ENCODE measurements around the gene MYB.
A peak's percentile ranks its signal among the peaks of the same experiment; 100 is the strongest.

Gene MYB

GRCh38 chr6:135170849-135171248 is 10.3 kb upstream of the MYB start:
- Mint-ChIP-seq H3K4me3 (no peak overlapping the region), H3K27ac (no peak overlapping the region), H3K36me3 (no peaks in the 10 kb centered on the region), H3K27me3 (no peaks in the 10 kb centered on the region), H3K9me3 (no peaks in the 10 kb centered on the region), H3K4me1 (peaks cover 15% of the 10 kb centered on the region)
- DNase-seq = no peak
- CTCF ChIA-PET = interaction anchor here (0.9 to 1.1 kb wide), 2 partner anchors 13 to 253 kb away, joined by 3 read pairs; no protein-coding TSS in a partner anchor

- DNase-seq = no peak
- Mint-ChIP-seq H3K4me1 (peaks cover 23% of the 10 kb centered on the region), H3K27me3 (peaks cover 4% of the 10 kb centered on the region), H3K4me3 (no peak overlapping the region), H3K9me3 (no peaks in the 10 kb centered on the region), H3K36me3 (no peaks in the 10 kb centered on the region), H3K27ac (no peak overlapping the region)
- CTCF ChIA-PET = interaction anchor here (1.0 to 1.6 kb wide), 2 partner anchors 10 to 44 kb away, joined by 3 to 4 read pairs; no protein-coding TSS in a partner anchor
Measured at GRCh38 chr6:135173242-135173988, 7.7 kb upstream of the MYB start.

- Mint-ChIP-seq H3K36me3 (no peaks in the 10 kb centered on the region), H3K27me3 (peaks cover 4% of the 10 kb centered on the region), H3K4me3 (no peak overlapping the region), H3K9me3 (no peaks in the 10 kb centered on the region), H3K27ac (no peak overlapping the region), H3K4me1 (peaks cover 23% of the 10 kb centered on the region)
- CTCF ChIA-PET = no interaction called here
- DNase-seq = no peak
Measured at GRCh38 chr6:135173989-135174484, 7.1 kb upstream of the MYB start.

- CTCF ChIA-PET = interaction anchor here (1.5 to 2.0 kb wide), 2 partner anchors 11 to 35 kb away, joined by 3 to 6 read pairs; no protein-coding TSS in a partner anchor
- Mint-ChIP-seq H3K27ac (no peak overlapping the region), H3K36me3 (no peaks in the 10 kb centered on the region), H3K27me3 (peaks cover 4% of the 10 kb centered on the region), H3K9me3 (no peaks in the 10 kb centered on the region), H3K4me1 (peaks cover 17% of the 10 kb centered on the region), H3K4me3 (no peak overlapping the region)
- no peak for DNase-seq
Measured at GRCh38 chr6:135176058-135176457, 5.0 kb upstream of the MYB start.

- Mint-ChIP-seq H3K36me3 (no peaks in the 10 kb centered on the region), H3K9me3 (no peaks in the 10 kb centered on the region), H3K4me3 (no peak overlapping the region), H3K27ac (no peak overlapping the region), H3K4me1 (peaks cover 16% of the 10 kb centered on the region), H3K27me3 (peaks cover 4% of the 10 kb centered on the region)
- no peak for DNase-seq
- CTCF ChIA-PET = interaction anchor here (0.7 to 2.0 kb wide), 4 partner anchors 8 to 35 kb away, joined by 3 to 6 read pairs (median 3); no protein-coding TSS in a partner anchor
Measured at GRCh38 chr6:135176464-135176863, 4.6 kb upstream of the MYB start.

GRCh38 chr6:135179372-135179771 is 1.7 kb upstream of the MYB start:
- Mint-ChIP-seq H3K27ac (no peak overlapping the region), H3K4me3 (no peak overlapping the region), H3K27me3 (peaks cover 4% of the 10 kb centered on the region), H3K4me1 (peaks cover 31% of the 10 kb centered on the region), H3K36me3 (no peaks in the 10 kb centered on the region), H3K9me3 (no peaks in the 10 kb centered on the region)
- CTCF ChIA-PET = interaction anchor here (2.4 kb wide), 1 partner anchor 17 kb away, joined by 13 read pairs; no protein-coding TSS in a partner anchor
- DNase-seq = no peak

- Mint-ChIP-seq H3K27ac (peak overlapping the region; percentile 17), H3K4me3 (peak overlapping the region; percentile 80), H3K4me1 (peaks cover 31% of the 10 kb centered on the region), H3K27me3 (peaks cover 4% of the 10 kb centered on the region), H3K36me3 (no peaks in the 10 kb centered on the region), H3K9me3 (no peaks in the 10 kb centered on the region)
- CTCF ChIA-PET = interaction anchor here (1.2 to 2.4 kb wide), 3 partner anchors 17 to 38 kb away, joined by 3 to 13 read pairs (median 7); no protein-coding TSS in a partner anchor
- no peak for DNase-seq
Measured at GRCh38 chr6:135179920-135180541, 1.1 kb upstream of the MYB start.

- Mint-ChIP-seq H3K27me3 (peaks cover 4% of the 10 kb centered on the region), H3K27ac (peak overlapping the region; percentile 84), H3K36me3 (peaks cover 4% of the 10 kb centered on the region), H3K4me1 (peaks cover 34% of the 10 kb centered on the region), H3K9me3 (no peaks in the 10 kb centered on the region), H3K4me3 (peak overlapping the region; percentile 89)
- CTCF ChIA-PET = interaction anchor here (0.6 to 4.4 kb wide), 8 partner anchors 16 to 180 kb away, joined by 3 to 29 read pairs (median 5); no protein-coding TSS in a partner anchor
- peak; percentile 36 for DNase-seq
Measured at GRCh38 chr6:135181333-135182070, 394 bp downstream of the MYB start.

GRCh38 chr6:135182071-135183001 is 1.2 kb downstream of the MYB start:
- H3K4me1 Mint-ChIP-seq = peaks cover 30% of the 10 kb centered on the region
- H3K27me3 Mint-ChIP-seq = peaks cover 4% of the 10 kb centered on the region
- CTCF ChIA-PET = interaction anchor here (0.6 to 5.4 kb wide), 11 partner anchors 17 to 181 kb away, joined by 3 to 73 read pairs (median 6); no protein-coding TSS in a partner anchor
- peak overlapping the region; percentile 89 for H3K4me3 Mint-ChIP-seq
- peak overlapping the region; percentile 84 for H3K27ac Mint-ChIP-seq
- peaks cover 4% of the 10 kb centered on the region for H3K36me3 Mint-ChIP-seq
- DNase-seq = peak; percentile 59
- H3K9me3 Mint-ChIP-seq = no peaks in the 10 kb centered on the region

GRCh38 chr6:135183002-135183531 is 2.0 kb downstream of the MYB start:
- DNase-seq = peak; percentile 81
- Mint-ChIP-seq H3K9me3 (no peaks in the 10 kb centered on the region), H3K27me3 (no peaks in the 10 kb centered on the region), H3K4me3 (peak overlapping the region; percentile 89), H3K4me1 (peaks cover 30% of the 10 kb centered on the region), H3K27ac (peak overlapping the region; percentile 87), H3K36me3 (peaks cover 4% of the 10 kb centered on the region)
- CTCF ChIA-PET = interaction anchor here (0.6 to 5.4 kb wide), 31 partner anchors 12 to 257 kb away, joined by 3 to 73 read pairs (median 4); no protein-coding TSS in a partner anchor

GRCh38 chr6:135183532-135184440 is 2.7 kb downstream of the MYB start:
- H3K4me1 Mint-ChIP-seq = peaks cover 32% of the 10 kb centered on the region
- peak overlapping the region; percentile 89 for H3K4me3 Mint-ChIP-seq
- CTCF ChIA-PET = interaction anchor here (0.6 to 5.4 kb wide), 38 partner anchors 12 to 257 kb away, joined by 3 to 73 read pairs (median 3); no protein-coding TSS in a partner anchor
- peak overlapping the region; percentile 87 for H3K27ac Mint-ChIP-seq
- no peaks in the 10 kb centered on the region for H3K27me3 Mint-ChIP-seq
- DNase-seq = peak; percentile 87
- H3K9me3 Mint-ChIP-seq = no peaks in the 10 kb centered on the region
- peaks cover 6% of the 10 kb centered on the region for H3K36me3 Mint-ChIP-seq

GRCh38 chr6:135185483-135185882 is 4.4 kb downstream of the MYB start:
- peaks cover 29% of the 10 kb centered on the region for H3K4me1 Mint-ChIP-seq
- H3K36me3 Mint-ChIP-seq = peaks cover 14% of the 10 kb centered on the region
- H3K9me3 Mint-ChIP-seq = no peaks in the 10 kb centered on the region
- no peaks in the 10 kb centered on the region for H3K27me3 Mint-ChIP-seq
- no peak for DNase-seq
- CTCF ChIA-PET = interaction anchor here (1.3 to 5.4 kb wide), 3 partner anchors 42 to 177 kb away, joined by 3 to 73 read pairs (median 7); no protein-coding TSS in a partner anchor
- H3K4me3 Mint-ChIP-seq = no peak overlapping the region
- no peak overlapping the region for H3K27ac Mint-ChIP-seq

Data from activated naive CD4-positive, alpha-beta T cell treated with anti-CD3 and anti-CD28 coated beads, Interleukin-2, amount 10 ng/mL, durations not matched to agents 7 days and 5 days (primary cell).